A673 (cell line): ENCODE data around the gene CYP46A1. TPM values are rescaled to one million over a fixed set of nuclear protein-coding genes. Genes with fewer than 3 reads are reported as not detected.

Experiments
- BruUV-seq: library from RNA; stranded (reverse); fragments of 400-500 nt; replicated peaks from 2 replicates; lab custom pipeline; 2021; lab: Mats Ljungman, UMichigan
- CTCF ChIA-PET: fragments of 300-600 bp; sonication (Branson Sonifier 250); formaldehyde crosslinking; loops from one replicate; lab custom pipeline; 2022; ENCODE audit warnings: antibody characterized with exemption; lab: Charles Lee
- POLR2A ChIA-PET: fragments of 300-600 bp; sonication (Branson Sonifier 250); formaldehyde crosslinking; loops from one replicate; lab custom pipeline; 2022; ENCODE audit warnings: antibody characterized with exemption; ENCODE audit not compliant: low non-redundant PET; lab: Charles Lee
- DNase-seq: peaks from one replicate; pipeline ENCODE4 v3.0.0-alpha.2; 2015; ENCODE audit warnings: low spot score
- H3K27ac ChIP-seq: fragments of 200-600 bp; sonication (generic); 2 replicates; pipeline ENCODE4 v1.5.1; 2016; ENCODE audit warnings: mixed run types, low read depth, mild to moderate bottlenecking, mixed read lengths, antibody characterized with exemption, low read length; ENCODE audit not compliant: poor library complexity, severe bottlenecking
- H3K27me3 ChIP-seq: fragments of 200-600 bp; sonication (generic); replicated peaks from 2 replicates; pipeline ENCODE4 v1.6.1; 2017; ENCODE audit warnings: mixed run types, low read depth, mild to moderate bottlenecking, mixed read lengths, antibody characterized with exemption, low read length; ENCODE audit not compliant: insufficient read depth, poor library complexity
- H3K36me3 ChIP-seq: fragments of 200-600 bp; sonication (generic); 2 replicates; pipeline ENCODE4 v1.6.1; 2016; ENCODE audit warnings: mixed run types, mild to moderate bottlenecking, mixed read lengths, antibody characterized with exemption, low read length; ENCODE audit not compliant: insufficient read depth, poor library complexity, severe bottlenecking
- H3K4me1 ChIP-seq: fragments of 200-600 bp; sonication (generic); 2 replicates; pipeline ENCODE4 v1.6.1; 2017; ENCODE audit warnings: mixed run types, mild to moderate bottlenecking, mixed read lengths, antibody characterized with exemption, low read length; ENCODE audit not compliant: insufficient read depth, poor library complexity, severe bottlenecking
- H3K4me3 ChIP-seq: fragments of 200-600 bp; sonication (generic); 2 replicates; pipeline ENCODE4 v1.5.1; 2016; ENCODE audit warnings: low read depth, mixed run types, mild to moderate bottlenecking, mixed read lengths, low read length; ENCODE audit not compliant: poor library complexity, severe bottlenecking
- H3K9me3 ChIP-seq: fragments of 200-600 bp; sonication (generic); 2 replicates; pipeline ENCODE4 v1.6.1; 2016; ENCODE audit warnings: mixed run types, low read depth, mild to moderate bottlenecking, mixed read lengths, antibody characterized with exemption, low read length; ENCODE audit not compliant: poor library complexity, severe bottlenecking
- EZH2 ChIP-seq: fragments of 200-600 bp; sonication (generic); IDR thresholded peaks from 2 replicates; pipeline ENCODE4 v1.6.1; 2017; ENCODE audit warnings: borderline replicate concordance, low read depth, mild to moderate bottlenecking, mixed read lengths, antibody characterized with exemption, low read length; ENCODE audit not compliant: poor library complexity, severe bottlenecking
- intact Hi-C: fragments of 100-400 bp; cut with micrococcal nuclease; formaldehyde crosslinking; loops from one replicate; pipeline ENCODE4 v1.10.0; 2022; ENCODE audit not compliant: unreplicated experiment
- total RNA-seq: library from RNA; stranded (reverse); gene quantifications from 2 replicates; pipeline ENCODE4 v1.2.3, GENCODE V29; 2021
- TF ChIP-seq, protein P1 (sequence below): fragments of 300-800, 200-600 bp; sonication (generic); conservative IDR thresholded peaks from 2 replicates; pipeline ENCODE4 v1.5.1; 2017; ENCODE audit warnings: low read depth, mild to moderate bottlenecking, antibody characterized with exemption, low read length, moderate library complexity, mixed read lengths

The CYP46A1 gene
- total RNA-seq, 1 experiment from 2014 or later = not detected

- H3K4me3 ChIP-seq = no peak overlapping the region
- ChIA-PET CTCF (no interaction called here), POLR2A (no interaction called here)
- H3K4me1 ChIP-seq = peaks cover 5% of the 10 kb centered on the region
- intact Hi-C loops = no loop called here
- H3K27ac ChIP-seq = no peak overlapping the region
- H3K36me3 ChIP-seq = no peaks in the 10 kb centered on the region
- peaks cover 14% of the 10 kb centered on the region for H3K27me3 ChIP-seq
- no peak for DNase-seq
- BruUV-seq = no TSS peak
- H3K9me3 ChIP-seq = no peaks in the 10 kb centered on the region
- no peak for TF ChIP-seq EZH2
- TF ChIP-seq, protein P1, sequence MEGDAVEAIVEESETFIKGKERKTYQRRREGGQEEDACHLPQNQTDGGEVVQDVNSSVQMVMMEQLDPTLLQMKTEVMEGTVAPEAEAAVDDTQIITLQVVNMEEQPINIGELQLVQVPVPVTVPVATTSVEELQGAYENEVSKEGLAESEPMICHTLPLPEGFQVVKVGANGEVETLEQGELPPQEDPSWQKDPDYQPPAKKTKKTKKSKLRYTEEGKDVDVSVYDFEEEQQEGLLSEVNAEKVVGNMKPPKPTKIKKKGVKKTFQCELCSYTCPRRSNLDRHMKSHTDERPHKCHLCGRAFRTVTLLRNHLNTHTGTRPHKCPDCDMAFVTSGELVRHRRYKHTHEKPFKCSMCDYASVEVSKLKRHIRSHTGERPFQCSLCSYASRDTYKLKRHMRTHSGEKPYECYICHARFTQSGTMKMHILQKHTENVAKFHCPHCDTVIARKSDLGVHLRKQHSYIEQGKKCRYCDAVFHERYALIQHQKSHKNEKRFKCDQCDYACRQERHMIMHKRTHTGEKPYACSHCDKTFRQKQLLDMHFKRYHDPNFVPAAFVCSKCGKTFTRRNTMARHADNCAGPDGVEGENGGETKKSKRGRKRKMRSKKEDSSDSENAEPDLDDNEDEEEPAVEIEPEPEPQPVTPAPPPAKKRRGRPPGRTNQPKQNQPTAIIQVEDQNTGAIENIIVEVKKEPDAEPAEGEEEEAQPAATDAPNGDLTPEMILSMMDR = no peak
These were observed 34.5 kb upstream of the CYP46A1 start for GRCh38 chr14:99649643-99650042.

- TF ChIP-seq, protein P1 = no peak
- no peak for TF ChIP-seq EZH2
- POLR2A ChIA-PET = no interaction called here
- Histone ChIP-seq H3K36me3 (no peaks in the 10 kb centered on the region), H3K4me1 (peaks cover 5% of the 10 kb centered on the region), H3K27me3 (peaks cover 10% of the 10 kb centered on the region), H3K27ac (no peak overlapping the region), H3K4me3 (no peak overlapping the region), H3K9me3 (no peaks in the 10 kb centered on the region)
- DNase-seq = no peak
- intact Hi-C loops = no loop called here
- BruUV-seq = no TSS peak
- CTCF ChIA-PET = no interaction called here
These were observed 33.9 kb upstream of the CYP46A1 start for GRCh38 chr14:99650189-99650588.

GRCh38 chr14:99651953-99652746 is 31.9 kb upstream of the CYP46A1 start:
- Histone ChIP-seq H3K27me3 (no peaks in the 10 kb centered on the region), H3K9me3 (no peaks in the 10 kb centered on the region), H3K4me1 (peaks cover 5% of the 10 kb centered on the region), H3K36me3 (no peaks in the 10 kb centered on the region), H3K27ac (no peak overlapping the region), H3K4me3 (no peak overlapping the region)
- CTCF ChIA-PET = no interaction called here
- no peak for DNase-seq
- TF ChIP-seq, protein P1 = no peak
- no peak for TF ChIP-seq EZH2
- BruUV-seq = no TSS peak
- POLR2A ChIA-PET = no interaction called here
- intact Hi-C loops = no loop called here
